A549 (cell line): ENCODE data around the gene SPRR1A. TPM values are rescaled to one million over a fixed set of nuclear protein-coding genes. Genes with fewer than 3 reads are reported as not detected.

Experiments used
- ATAC-seq, 2 experiments: fragments of 200-7000 bp in 1 of 2; fragments of >200 bp in 1 of 2; cut with Nextera tagmentation in 1 of 2; cut with Tn5 transposase in 1 of 2; 3 replicates each; pipeline versions ENCODE4 v1.8.0 to v1.9.1; 2018 to 2020; ENCODE audit warnings: mild to moderate bottlenecking in 1 of 2, moderate library complexity in 1 of 2
- CTCF ChIA-PET: fragments of 300-600 bp; sonication (Branson Sonifier 250); formaldehyde crosslinking; extraction: SDS; loops from one replicate; lab custom pipeline; 2021; ENCODE audit warnings: antibody characterized with exemption, inconsistent platforms; lab: Yijun Ruan, JAX
- POLR2A ChIA-PET: fragments of 350-600 bp; formaldehyde crosslinking; extraction: SDS; loops from one replicate; lab custom pipeline; 2021; ENCODE audit warnings: antibody characterized with exemption, inconsistent platforms; lab: Yijun Ruan, JAX
- DNase-seq, 2 experiments: peaks; one replicate each; pipeline versions ENCODE4 v3.0.0 to v3.0.0-alpha.2; 2011 to 2016; ENCODE audit warnings: low read depth in 1 of 2, low spot score in 1 of 2
- FAIRE-seq: peaks from 2 replicates; lab custom pipeline; 2011; peaks lifted over from hg19 to GRCh38; lab: Jason Lieb, UNC
- H3K27ac ChIP-seq, 2 experiments: fragments of >200 bp; sonication (Bioruptor Twin); formaldehyde crosslinking; 3 replicates each; pipeline ENCODE4 v1.5.1; 2016 to 2017
- H3K4me1 ChIP-seq: fragments of >200 bp; sonication (Bioruptor Twin); formaldehyde crosslinking; 3 replicates; pipeline ENCODE4 v1.6.1; 2016
- H3K4me2 ChIP-seq: fragments of >200 bp; sonication (Bioruptor Twin); formaldehyde crosslinking; 3 replicates; pipeline ENCODE4 v1.6.1; 2016
- H3K4me3 ChIP-seq: fragments of >200 bp; sonication (Bioruptor Twin); formaldehyde crosslinking; 3 replicates; pipeline ENCODE4 v1.5.1; 2016
- H3K9me3 ChIP-seq: fragments of >200 bp; sonication (Bioruptor Twin); formaldehyde crosslinking; 3 replicates; pipeline ENCODE4 v1.6.1; 2016
- CHD4 ChIP-seq: fragments of 200-600 bp; sonication (generic); IDR thresholded peaks from 2 replicates; pipeline ENCODE4 v1.6.1; 2016; ENCODE audit warnings: antibody characterized with exemption, mild to moderate bottlenecking, borderline replicate concordance
- EHMT2 ChIP-seq: fragments of 200-600 bp; sonication (generic); IDR thresholded peaks from 2 replicates; pipeline ENCODE4 v1.6.1; 2016; ENCODE audit warnings: antibody characterized with exemption, low read depth, mild to moderate bottlenecking, moderate library complexity
- FOSB ChIP-seq: fragments of 250-450 bp; sonication (Bioruptor Pico); IDR thresholded peaks from 2 replicates; pipeline ENCODE4 v1.5.0; 2020; ENCODE audit warnings: mild to moderate bottlenecking, moderate library complexity
- HDAC2 ChIP-seq: fragments of 200-600 bp; sonication (generic); IDR thresholded peaks from 2 replicates; pipeline ENCODE4 v1.6.1; 2016
- HEYL ChIP-seq: fragments of 250-450 bp; sonication (Bioruptor Pico); IDR thresholded peaks from 2 replicates; pipeline ENCODE4 v1.8.0; 2021; ENCODE audit warnings: mild to moderate bottlenecking, moderate library complexity
- HOXB13 ChIP-seq: fragments of 250-450 bp; sonication (Bioruptor Pico); IDR thresholded peaks from 2 replicates; pipeline ENCODE4 v1.5.0; 2020; ENCODE audit warnings: low read depth, mild to moderate bottlenecking, moderate library complexity
- HOXB5 ChIP-seq: fragments of 250-450 bp; sonication (Bioruptor Pico); IDR thresholded peaks from 2 replicates; pipeline ENCODE4 v1.5.0; 2020; ENCODE audit warnings: mild to moderate bottlenecking, moderate library complexity
- JUN ChIP-seq, 2 experiments: fragments of >200 bp; sonication (Bioruptor Twin); formaldehyde crosslinking; IDR thresholded peaks; 2 replicates in 1 of 2; 3 replicates in 1 of 2; pipeline ENCODE4 v1.6.1; 2016 to 2017
- KDM1A ChIP-seq: fragments of 200-600 bp; sonication (generic); IDR thresholded peaks from 2 replicates; pipeline ENCODE4 v1.6.1; 2016; ENCODE audit warnings: low read depth, mild to moderate bottlenecking
- NPAS2 ChIP-seq: fragments of 250-450 bp; sonication (Bioruptor Pico); IDR thresholded peaks from 2 replicates; pipeline ENCODE4 v1.8.0; 2022; ENCODE audit warnings: mild to moderate bottlenecking, moderate library complexity, borderline replicate concordance
- NR3C1 ChIP-seq: fragments of >200 bp; sonication (Bioruptor Twin); formaldehyde crosslinking; IDR thresholded peaks from 3 replicates; pipeline ENCODE4 v1.6.1; 2017
- POLR2AphosphoS2 ChIP-seq: conservative IDR thresholded peaks from 2 replicates; pipeline ENCODE4 v1.6.1; 2012; ENCODE audit warnings: low read length, improper control_type of control experiment, inconsistent platforms
- RAD21 ChIP-seq, 2 experiments: fragments of >200 bp in 1 of 2; sonication (Bioruptor Twin) in 1 of 2; formaldehyde crosslinking in 1 of 2; IDR thresholded peaks in 1 of 2; conservative IDR thresholded peaks in 1 of 2; 2 replicates in 1 of 2; 3 replicates in 1 of 2; pipeline ENCODE4 v1.6.1; 2012 to 2018; ENCODE audit warnings: inconsistent platforms in 1 of 2
- RCOR1 ChIP-seq: fragments of 150-350 bp; IDR thresholded peaks from 2 replicates; pipeline ENCODE4 v1.6.1; 2014; ENCODE audit warnings: antibody characterized with exemption, low read length, low read depth
- TFCP2L1 ChIP-seq: fragments of 250-450 bp; sonication (Bioruptor Pico); IDR thresholded peaks from 2 replicates; pipeline ENCODE4 v1.5.0; 2021; ENCODE audit warnings: mild to moderate bottlenecking
- WGBS: methylation state at CpG from one replicate; pipeline ENCODE4 v1.1.6; 2017; ENCODE audit errors: missing lambda C conversion rate; 5-methylcytosine and 5-hydroxymethylcytosine counted together
- polyA plus RNA-seq, 4 experiments: library from polyadenylated mRNA; depleted of rRNA in 3 of 4; stranded (reverse); fragments of >200 nt; fragmentation: RNase III in 1 of 4; extraction: RNeasy Plus Mini Kit Qiagen cat#74134 plus additional on column Dnase treatment in 1 of 4; gene quantifications; 2 replicates in 3 of 4; 3 replicates in 1 of 4; pipeline ENCODE4 v1.2.3, GENCODE V29; 2011 to 2017
- TF ChIP-seq, protein P1 (sequence below): IDR thresholded peaks from 2 replicates; pipeline ENCODE4 v1.6.1; 2012
- TF ChIP-seq, protein P2 (sequence below): fragments of 150-350 bp; IDR thresholded peaks from 2 replicates; pipeline ENCODE4 v1.6.1; 2014; ENCODE audit warnings: low read depth, mild to moderate bottlenecking, low read length
- TF ChIP-seq, protein P3 (sequence below): fragments of 250-450 bp; sonication (Bioruptor Pico); IDR thresholded peaks from 2 replicates; pipeline ENCODE4 v1.5.0; 2020; ENCODE audit warnings: low read depth, mild to moderate bottlenecking, moderate library complexity
- TF ChIP-seq, protein P4 (sequence below): fragments of >200 bp; sonication (Bioruptor Twin); formaldehyde crosslinking; IDR thresholded peaks from 3 replicates; pipeline ENCODE4 v1.5.1; 2016
- TF ChIP-seq, protein P5 (sequence below): fragments of >200 bp; sonication (Bioruptor Twin); formaldehyde crosslinking; IDR thresholded peaks from 3 replicates; pipeline ENCODE4 v1.6.1; 2016
- TF ChIP-seq, protein P6 (sequence below): fragments of 450-650 bp; IDR thresholded peaks from 2 replicates; pipeline ENCODE4 v1.6.1; 2014; ENCODE audit warnings: antibody characterized with exemption
- TF ChIP-seq, protein P7 (sequence below): fragments of >200 bp; sonication (Bioruptor Twin); formaldehyde crosslinking; IDR thresholded peaks from 2 replicates; pipeline ENCODE4 v1.6.1; 2016

SPRR1A gene
- polyA plus RNA-seq, 2 of the 4 experiments (the other 2 are of a cell fraction), result not detected

DNA sequence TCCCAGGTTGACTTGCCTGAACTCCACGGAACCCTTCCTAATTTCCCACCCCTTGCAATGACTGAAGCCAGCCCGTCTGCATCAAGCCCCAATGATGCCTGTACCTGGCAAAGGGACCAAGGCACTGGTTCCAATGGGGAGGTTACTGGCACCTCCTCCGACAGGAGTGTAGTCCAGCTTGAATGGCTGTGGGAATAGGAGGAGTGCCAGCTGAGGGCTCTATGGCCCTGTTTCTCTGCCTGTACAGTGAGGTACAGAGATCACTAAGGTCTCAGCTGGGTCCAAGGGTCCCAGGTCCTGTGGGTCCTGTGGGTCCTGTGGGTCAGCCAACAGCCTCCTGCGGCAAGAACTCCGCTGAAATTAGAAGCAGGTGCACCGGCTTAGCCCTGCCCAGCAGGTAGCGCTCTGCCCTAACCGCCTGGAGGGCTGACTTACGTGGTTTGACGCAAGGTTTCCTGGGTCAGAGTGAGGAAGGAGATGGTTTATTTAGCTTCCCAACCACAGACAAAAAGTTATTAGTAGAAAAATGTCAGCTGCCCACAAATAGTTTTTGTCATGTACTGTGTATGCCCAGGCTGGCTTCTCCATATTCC is 23.3 kb upstream of the SPRR1A start:
- ATAC-seq (peak in 1 of 2 experiments; percentile 39; a peak in 2 of 6 replicates), FAIRE-seq (no peak)

DNA sequence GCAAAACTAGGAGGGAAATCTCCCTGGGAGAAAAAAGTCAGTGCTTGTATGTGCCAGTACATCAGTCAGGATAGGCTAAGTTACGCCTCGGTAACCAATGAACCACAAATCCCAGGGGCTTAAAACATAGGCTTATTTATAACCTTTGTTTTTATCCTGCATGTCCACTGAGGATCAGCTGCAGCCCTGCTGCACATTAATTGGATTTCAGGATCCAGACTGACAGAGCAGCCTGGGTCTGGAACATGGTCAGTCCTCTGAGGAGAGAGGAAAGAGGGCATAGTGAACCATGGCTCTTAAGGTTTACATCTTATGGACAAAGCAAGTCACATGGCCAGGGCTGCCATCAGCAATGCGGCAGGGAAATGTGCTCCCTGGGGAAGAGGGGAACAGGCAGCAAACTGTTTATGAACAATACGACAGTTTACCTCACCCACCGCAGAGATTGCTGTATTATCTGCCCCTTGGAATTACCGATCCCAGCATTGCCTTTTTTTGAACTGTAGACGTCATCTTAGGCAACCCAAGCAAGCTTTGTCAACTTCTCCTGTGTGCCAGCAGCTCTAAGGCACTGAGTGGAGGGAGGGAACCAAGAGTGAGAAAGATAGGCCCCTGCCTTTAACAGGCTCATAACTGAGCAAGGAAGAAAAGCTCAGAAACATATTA is 22.5 kb upstream of the SPRR1A start:
- H3K4me3 ChIP-seq, result no peak overlapping the region
- CTCF ChIA-PET, result no interaction called here
- FAIRE-seq (no peak), DNase-seq (no peak), ATAC-seq (no peak)
- POLR2A ChIA-PET, result no interaction called here
- no peaks in the 10 kb centered on the region for H3K9me3 ChIP-seq
- H3K4me1 ChIP-seq, result no peaks in the 10 kb centered on the region
- H3K27ac ChIP-seq, result no peak overlapping the region
- no peak overlapping the region for H3K4me2 ChIP-seq
- 37% methylated on average over 7 of the region's 7 CpGs for WGBS
- TF ChIP-seq CHD4, result no peak
- TF ChIP-seq NPAS2 (CRISPR knock-in tag), result no peak
- TF ChIP-seq, protein P1, sequence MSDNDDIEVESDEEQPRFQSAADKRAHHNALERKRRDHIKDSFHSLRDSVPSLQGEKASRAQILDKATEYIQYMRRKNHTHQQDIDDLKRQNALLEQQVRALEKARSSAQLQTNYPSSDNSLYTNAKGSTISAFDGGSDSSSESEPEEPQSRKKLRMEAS, result no peak
- TF ChIP-seq RCOR1, result no peak
- no peak for TF ChIP-seq EHMT2
- no peak for TF ChIP-seq HEYL (CRISPR knock-in tag)
- TF ChIP-seq TFCP2L1 (CRISPR knock-in tag), result no peak
- no peak for TF ChIP-seq JUN (IDR thresholded peaks at IDR 0.05)
- TF ChIP-seq FOSB, result no peak
- TF ChIP-seq KDM1A, result no peak
- TF ChIP-seq, protein P2, sequence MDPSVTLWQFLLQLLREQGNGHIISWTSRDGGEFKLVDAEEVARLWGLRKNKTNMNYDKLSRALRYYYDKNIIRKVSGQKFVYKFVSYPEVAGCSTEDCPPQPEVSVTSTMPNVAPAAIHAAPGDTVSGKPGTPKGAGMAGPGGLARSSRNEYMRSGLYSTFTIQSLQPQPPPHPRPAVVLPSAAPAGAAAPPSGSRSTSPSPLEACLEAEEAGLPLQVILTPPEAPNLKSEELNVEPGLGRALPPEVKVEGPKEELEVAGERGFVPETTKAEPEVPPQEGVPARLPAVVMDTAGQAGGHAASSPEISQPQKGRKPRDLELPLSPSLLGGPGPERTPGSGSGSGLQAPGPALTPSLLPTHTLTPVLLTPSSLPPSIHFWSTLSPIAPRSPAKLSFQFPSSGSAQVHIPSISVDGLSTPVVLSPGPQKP, result no peak
- no peak for TF ChIP-seq HOXB13
- no peak for TF ChIP-seq POLR2AphosphoS2
- TF ChIP-seq, protein P3, sequence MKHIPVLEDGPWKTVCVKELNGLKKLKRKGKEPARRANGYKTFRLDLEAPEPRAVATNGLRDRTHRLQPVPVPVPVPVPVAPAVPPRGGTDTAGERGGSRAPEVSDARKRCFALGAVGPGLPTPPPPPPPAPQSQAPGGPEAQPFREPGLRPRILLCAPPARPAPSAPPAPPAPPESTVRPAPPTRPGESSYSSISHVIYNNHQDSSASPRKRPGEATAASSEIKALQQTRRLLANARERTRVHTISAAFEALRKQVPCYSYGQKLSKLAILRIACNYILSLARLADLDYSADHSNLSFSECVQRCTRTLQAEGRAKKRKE, result no peak
- no peak for TF ChIP-seq NR3C1
- TF ChIP-seq HDAC2, result no peak
- TF ChIP-seq, protein P4, sequence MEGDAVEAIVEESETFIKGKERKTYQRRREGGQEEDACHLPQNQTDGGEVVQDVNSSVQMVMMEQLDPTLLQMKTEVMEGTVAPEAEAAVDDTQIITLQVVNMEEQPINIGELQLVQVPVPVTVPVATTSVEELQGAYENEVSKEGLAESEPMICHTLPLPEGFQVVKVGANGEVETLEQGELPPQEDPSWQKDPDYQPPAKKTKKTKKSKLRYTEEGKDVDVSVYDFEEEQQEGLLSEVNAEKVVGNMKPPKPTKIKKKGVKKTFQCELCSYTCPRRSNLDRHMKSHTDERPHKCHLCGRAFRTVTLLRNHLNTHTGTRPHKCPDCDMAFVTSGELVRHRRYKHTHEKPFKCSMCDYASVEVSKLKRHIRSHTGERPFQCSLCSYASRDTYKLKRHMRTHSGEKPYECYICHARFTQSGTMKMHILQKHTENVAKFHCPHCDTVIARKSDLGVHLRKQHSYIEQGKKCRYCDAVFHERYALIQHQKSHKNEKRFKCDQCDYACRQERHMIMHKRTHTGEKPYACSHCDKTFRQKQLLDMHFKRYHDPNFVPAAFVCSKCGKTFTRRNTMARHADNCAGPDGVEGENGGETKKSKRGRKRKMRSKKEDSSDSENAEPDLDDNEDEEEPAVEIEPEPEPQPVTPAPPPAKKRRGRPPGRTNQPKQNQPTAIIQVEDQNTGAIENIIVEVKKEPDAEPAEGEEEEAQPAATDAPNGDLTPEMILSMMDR, result no peak
- TF ChIP-seq, protein P5, sequence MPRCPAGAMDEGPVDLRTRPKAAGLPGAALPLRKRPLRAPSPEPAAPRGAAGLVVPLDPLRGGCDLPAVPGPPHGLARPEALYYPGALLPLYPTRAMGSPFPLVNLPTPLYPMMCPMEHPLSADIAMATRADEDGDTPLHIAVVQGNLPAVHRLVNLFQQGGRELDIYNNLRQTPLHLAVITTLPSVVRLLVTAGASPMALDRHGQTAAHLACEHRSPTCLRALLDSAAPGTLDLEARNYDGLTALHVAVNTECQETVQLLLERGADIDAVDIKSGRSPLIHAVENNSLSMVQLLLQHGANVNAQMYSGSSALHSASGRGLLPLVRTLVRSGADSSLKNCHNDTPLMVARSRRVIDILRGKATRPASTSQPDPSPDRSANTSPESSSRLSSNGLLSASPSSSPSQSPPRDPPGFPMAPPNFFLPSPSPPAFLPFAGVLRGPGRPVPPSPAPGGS, result no peak

More for the DNA sequence above, 23.3 kb upstream of the SPRR1A start:
- 16% methylated on average over 9 of the region's 10 CpGs for WGBS
- no peak overlapping the region for H3K4me2 ChIP-seq
- H3K4me1 ChIP-seq, result no peaks in the 10 kb centered on the region
- DNase-seq, result no peak
- POLR2A ChIA-PET, result no interaction called here
- no peak overlapping the region for H3K27ac ChIP-seq
- H3K9me3 ChIP-seq, result no peaks in the 10 kb centered on the region
- CTCF ChIA-PET, result interaction anchor here (0.7 to 1.3 kb wide), 3 partner anchors 15 to 233 kb away, joined by 3 to 4 read pairs (median 3); no protein-coding TSS in a partner anchor
- TF ChIP-seq, protein P5, result no peak
- TF ChIP-seq, protein P6, sequence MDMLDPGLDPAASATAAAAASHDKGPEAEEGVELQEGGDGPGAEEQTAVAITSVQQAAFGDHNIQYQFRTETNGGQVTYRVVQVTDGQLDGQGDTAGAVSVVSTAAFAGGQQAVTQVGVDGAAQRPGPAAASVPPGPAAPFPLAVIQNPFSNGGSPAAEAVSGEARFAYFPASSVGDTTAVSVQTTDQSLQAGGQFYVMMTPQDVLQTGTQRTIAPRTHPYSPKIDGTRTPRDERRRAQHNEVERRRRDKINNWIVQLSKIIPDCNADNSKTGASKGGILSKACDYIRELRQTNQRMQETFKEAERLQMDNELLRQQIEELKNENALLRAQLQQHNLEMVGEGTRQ, result no peak
- TF ChIP-seq, protein P7, sequence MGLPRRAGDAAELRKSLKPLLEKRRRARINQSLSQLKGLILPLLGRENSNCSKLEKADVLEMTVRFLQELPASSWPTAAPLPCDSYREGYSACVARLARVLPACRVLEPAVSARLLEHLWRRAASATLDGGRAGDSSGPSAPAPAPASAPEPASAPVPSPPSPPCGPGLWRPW, result no peak
- TF ChIP-seq HOXB5 (CRISPR knock-in tag) (no peak), RAD21 (conservative IDR thresholded peaks at IDR 0.05 in 1 of 2, IDR thresholded peaks at IDR 0.05 in 1 of 2) (0 out of 5 replicates have a peak, but pooled peaks of 1 of the 2 experiments have one; percentile 19)
- no peak overlapping the region for H3K4me3 ChIP-seq
